ENCODE measurements around the gene CCDC88B.

GRCh38 chr11:64403106-64403505 lies 63.1 kb downstream of the CCDC88B start:
- no peak for TF ChIP-seq EZH2 (IDR thresholded peaks at IDR 0.05; ENCODE audit: borderline replicate concordance)
- TF ChIP-seq CTCF (IDR thresholded peaks at IDR 0.05; ENCODE audit: poor library complexity) = no peak
